ENCODE results near the gene NEURL1.
A peak's percentile ranks its signal among the peaks of the same experiment; 100 is the strongest.
"Not testable (repeated sequence)": the region's sequence is repeated elsewhere in the genome, so short reads cannot be mapped to it uniquely, and the experiment has no call there.

The NEURL1 gene

DNA sequence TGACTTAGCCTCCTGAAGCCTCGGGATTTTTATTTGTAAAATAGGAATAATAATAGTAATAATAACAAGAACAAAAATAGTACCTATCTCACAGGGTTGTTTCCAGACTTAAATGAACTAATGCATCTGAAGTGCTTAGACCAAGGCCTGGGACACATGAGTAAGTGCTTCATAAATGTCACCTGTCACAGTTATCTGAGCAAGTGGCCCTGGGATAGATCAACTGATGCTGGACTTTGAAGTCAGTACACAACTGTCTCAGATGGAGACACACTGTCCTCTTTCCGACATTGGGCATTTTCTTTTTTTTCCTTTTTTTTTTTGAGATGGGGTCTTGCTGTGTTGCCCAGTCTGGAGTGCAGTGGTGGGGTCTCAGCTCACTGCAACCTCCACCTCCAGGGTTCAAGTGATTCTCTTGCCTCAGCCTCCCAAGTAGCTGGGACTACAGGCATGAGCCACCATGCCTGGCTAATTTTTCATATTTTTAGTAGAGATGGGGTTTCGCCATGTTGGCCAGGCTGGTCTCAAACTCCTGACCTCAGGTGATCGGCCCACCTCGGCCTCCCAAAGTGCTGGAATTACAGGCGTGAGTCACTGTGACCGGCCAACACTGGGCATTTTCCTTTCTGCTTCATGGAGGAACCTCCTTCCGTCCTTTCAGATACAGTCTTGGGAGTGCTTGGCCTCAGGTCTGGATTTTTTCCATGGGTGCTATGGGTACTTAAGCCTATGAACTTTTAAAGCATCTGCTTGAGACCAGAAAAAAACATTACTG, 6.7 kb upstream of the NEURL1 start:
- not testable (repeated sequence) for DNase-seq (ENCODE audit: low read depth, low spot score); H3K4me3 ChIP-seq (ENCODE audit: low read length)

DNA sequence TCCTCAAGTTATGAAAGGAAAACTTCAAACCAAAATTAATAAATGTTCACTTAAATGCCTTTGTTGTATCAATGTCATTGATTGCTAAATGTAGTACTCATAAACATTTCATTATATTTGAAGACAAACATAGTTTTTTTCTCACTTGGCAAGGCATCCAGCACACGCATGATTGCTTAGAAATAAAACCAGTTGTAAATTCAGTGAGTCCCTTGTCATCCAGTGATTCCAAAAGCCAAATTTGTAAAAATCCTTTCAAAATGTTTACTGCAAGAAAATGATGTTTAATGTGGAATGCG, 6.1 kb upstream of the NEURL1 start:
- no peak for DNase-seq (ENCODE audit: low read depth, low spot score)
- H3K4me3 ChIP-seq (ENCODE audit: low read length): no peak overlapping the region

DNA sequence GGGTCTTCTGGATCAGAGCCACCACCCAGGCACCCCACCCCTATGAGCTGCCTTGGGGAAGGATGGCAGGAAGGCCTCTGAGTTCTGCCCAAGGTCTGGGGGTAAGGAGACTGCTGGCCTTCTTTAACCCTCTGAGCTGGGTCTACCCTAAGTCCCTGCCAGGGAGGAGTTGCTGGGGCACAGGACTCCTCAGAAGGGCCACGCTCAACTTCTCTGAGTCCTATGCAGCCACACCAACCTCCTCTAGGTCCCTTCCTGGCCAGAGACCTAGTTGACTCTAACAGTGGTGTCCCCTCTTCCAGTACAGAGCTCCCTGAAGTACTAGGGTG, 2.6 kb upstream of the NEURL1 start:
- DNase-seq (ENCODE audit: low read depth, low spot score): no peak
- no peak overlapping the region for H3K4me3 ChIP-seq (ENCODE audit: low read length)

DNA sequence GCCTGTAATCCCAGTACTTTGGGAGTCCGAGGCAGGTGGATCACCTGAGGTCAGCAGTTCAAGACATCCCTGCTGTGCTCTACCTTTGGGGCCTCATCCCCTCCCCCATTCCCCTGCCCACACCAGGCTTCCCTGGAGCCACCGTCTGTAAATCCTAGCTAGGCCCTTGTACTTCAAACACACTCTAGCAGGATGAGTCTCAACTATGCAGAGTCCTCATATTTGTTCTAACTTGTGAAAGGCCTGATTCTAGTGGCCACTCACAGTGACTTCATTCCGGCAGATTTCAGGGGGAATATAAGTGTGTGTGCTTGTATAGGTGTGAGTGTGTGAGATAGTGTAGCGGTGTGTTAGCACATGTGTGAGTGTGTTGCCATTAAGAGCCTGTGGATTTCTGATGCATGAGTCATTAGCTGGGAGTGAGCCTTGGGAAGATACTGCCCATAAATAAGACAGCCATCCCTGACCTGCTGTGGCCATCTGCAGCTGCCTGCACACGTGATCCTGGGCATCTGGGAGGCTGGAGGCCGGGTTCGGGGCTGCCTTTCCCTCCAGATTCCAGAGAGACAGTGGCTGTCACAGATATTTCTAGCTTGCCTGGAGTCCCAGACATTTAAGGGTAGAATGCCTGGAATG, 1.7 kb upstream of the NEURL1 start:
- H3K4me3 ChIP-seq (ENCODE audit: low read length): no peak overlapping the region
- DNase-seq (ENCODE audit: low read depth, low spot score): no peak

DNA sequence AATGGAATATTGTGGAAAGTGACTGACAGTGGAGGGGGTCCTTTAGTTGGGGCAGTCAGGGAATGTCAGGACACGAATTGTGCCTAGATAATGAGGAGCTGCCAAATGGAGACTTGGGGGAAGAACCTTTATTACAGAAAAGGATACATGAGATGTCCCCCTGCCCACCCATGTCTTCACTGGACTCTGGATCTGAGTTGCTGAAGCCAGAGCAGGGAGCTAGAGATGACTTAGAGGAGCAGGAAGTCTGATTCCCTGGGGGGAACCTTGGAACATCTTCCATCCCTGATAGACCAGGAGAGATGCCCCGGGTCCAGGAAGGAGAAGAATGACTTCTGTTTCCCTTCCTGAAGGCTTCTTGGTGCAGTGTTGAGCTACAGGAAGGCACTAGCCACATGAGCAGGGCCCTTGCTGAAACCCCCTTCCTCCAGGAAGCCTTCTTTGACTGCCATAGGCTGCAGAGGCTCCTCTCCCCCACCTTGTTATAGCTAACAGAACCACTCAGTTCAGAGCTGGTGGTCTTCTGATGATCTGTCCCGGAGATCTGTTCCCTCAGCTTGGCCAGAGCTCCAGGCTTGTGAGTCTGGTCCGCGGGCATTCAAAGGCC, 747 bp upstream of the NEURL1 start:
- no peak for DNase-seq (ENCODE audit: low read depth, low spot score)
- H3K4me3 ChIP-seq (ENCODE audit: low read length): no peak overlapping the region

DNA sequence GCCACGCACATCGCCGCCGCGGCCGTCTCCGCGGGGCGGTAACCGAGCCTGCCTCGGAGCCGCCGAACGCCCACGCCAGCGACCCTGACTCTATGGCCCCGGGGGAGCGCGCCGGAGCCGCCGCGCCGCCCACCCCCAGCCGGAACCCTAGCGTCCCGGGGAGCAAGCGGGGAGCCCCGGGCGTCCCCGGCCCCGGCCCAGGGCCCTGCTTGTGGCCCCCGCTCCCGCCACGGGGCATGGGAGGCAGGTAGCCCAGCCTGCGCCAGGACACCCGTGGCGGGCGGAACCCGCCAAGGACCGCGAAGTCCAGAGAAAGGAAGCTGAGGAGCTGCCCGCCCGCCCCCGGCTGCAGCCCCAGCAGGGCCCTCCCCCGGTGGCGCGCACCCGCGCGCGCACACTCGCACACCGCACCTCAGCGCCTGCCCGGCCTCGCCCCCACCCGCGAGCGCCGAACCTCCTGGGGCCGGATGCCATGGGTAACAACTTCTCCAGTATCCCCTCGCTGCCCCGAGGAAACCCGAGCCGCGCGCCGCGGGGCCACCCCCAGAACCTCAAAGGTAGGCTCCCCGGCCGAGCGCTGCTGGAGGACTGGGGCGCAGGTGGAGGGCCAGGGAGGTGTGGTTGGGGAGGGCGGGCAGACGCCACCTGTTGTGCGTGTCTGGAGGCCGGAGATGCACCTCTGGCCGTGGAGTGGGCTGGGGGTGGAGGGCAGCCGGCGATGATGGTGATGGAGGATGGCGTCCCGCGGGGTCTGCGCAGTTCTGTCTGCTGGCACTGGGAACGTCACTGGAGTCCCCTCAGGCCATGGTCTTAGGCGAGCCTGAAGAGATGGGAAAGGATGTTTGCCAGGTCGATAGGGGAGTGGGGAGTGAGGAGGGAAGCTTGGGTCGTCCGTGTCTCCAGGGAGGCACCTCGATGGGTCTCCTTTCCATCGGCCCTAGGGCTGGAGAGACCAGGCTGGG, 692 bp downstream of the NEURL1 start:
- peak overlapping the region; percentile 16; the same call in 1 of the 2 replicates for H3K4me3 ChIP-seq (ENCODE audit: low read length)
- no peak for DNase-seq (ENCODE audit: low read depth, low spot score)

DNA sequence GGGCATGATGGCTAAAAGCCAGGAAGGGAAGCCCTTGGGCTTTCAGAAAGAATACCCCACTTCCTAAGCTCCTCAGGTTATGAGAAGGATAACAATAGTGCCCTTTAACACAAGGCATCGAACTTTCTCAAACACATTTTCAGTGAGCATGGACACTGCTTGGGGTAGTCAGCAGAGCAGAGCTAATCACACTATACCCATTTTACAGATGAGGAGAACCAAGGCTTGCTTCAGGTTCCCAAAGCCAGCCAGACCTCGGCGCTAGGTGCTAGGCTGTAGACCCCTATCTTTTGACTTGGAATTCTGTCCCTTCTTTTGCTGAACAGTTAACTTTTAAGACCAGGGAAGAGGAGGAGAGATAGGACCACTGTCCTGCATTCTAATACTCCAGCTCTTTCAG, 1.8 kb downstream of the NEURL1 start:
- DNase-seq (ENCODE audit: low read depth, low spot score): no peak
- no peak overlapping the region for H3K4me3 ChIP-seq (ENCODE audit: low read length)

DNA sequence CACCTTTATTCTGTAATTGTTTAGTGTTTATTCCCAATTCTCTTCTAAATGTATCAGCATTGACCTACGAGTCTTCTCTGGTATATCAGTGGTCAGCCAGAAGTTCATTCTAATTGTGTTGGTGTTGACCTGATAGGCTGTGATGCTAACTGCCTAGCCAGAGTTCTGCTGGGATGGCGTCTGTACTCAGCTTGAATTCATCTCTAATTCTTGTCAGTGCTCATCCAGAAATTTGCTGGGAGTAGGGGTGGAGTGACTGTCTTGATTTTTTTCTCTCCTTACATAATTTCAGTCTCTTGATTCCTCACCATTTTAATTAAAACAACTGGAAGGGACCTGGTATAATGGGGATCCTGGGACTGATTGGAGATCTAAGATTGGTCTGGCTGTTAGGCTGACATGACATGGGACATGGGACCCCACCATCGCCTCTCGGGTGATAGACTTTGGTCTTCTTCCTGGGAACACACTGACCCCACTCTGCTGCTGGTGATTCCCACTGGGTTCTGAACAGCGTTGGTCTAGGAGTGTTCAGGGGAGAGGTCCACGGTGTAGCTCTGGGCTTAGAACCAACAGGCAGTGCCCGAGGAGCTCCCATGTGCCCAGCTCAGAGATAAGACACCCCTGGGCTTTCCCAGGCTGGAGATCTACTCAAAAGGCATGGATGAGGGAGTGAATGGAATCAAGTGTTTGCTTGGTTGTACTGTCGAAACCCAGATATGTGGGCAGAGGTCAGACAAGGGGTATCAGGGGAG, 3.8 kb downstream of the NEURL1 start:
- no peak for DNase-seq (ENCODE audit: low read depth, low spot score)

DNA sequence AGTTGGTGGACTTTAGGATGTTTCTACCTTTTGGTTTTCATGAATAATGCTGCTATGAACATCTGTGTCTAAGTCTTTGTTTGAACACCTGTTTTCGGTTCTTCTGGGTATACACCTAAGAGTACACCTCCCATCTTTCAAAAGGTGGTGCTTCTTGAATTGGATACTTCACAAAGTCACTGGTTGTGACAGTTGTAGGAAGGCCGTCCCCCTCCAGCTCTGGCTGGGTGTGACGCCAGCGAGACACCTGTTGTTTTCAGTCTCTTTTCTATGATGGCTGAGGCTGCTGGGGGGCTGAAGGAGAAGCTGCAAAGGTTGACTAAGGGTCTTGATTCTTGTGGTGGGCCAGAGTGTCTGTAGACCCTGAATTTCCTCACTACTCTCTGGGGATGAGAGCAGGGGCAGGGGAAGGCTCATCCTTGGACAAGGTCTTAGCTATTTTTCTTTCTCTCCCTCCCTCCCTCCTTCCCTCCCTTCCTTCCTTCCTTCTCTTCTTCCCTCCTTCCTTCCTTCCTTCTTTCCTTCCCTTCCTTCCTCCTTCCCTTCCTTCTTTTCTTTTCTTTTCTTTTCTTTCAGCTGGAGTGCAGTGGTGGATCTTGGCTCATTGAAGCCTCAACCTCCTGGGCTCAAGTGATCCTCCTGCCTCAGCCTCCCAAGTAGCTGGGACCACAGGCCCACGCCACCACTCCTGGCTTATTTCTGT, 5.6 kb downstream of the NEURL1 start:
- DNase-seq (ENCODE audit: low read depth, low spot score): no peak
- no peak overlapping the region for H3K4me3 ChIP-seq (ENCODE audit: low read length)

More for the DNA sequence above, 3.8 kb downstream of the NEURL1 start:
- no peak overlapping the region for H3K4me3 ChIP-seq (ENCODE audit: low read length)

DNA sequence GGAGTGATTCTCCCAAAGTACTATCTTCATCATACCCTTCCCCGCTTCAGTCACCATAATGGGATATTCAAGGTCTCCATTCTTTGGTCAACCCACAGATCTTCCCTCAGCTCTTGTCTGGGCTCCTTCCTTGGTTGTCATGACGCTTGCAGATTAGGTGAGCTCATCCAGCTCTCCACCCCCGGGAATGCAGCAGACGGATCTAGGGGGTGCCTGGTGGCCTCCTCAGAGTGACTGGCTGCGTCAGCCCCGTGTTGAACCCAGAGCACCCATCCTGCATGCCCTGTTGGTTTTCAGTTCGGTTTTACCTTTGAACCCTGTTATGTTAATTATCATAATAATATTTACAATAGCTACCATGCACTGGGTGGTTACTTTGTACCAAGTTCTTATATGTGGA, 6.4 kb downstream of the NEURL1 start:
- no peak for DNase-seq (ENCODE audit: low read depth, low spot score)
- H3K4me3 ChIP-seq (ENCODE audit: low read length): no peak overlapping the region

DNA sequence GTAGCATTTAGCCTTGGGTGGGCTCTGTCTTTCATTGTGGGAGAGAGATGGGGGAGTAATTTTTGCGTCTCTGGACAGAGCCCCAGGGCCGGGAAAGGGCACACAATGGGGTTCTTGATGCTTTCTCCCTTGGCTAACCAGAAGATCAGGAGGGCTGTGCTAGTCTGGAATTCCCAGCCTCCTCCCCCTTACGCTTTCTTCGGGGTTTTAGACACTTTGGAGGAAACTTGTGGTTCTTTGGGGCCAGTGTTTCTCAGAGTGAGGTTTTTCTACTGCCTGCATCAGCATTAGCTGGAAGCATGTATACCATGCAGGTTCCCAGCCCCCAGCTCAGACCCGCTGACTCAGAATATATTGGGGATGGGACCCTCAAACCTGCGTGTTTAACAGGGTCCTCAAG, 7.0 kb downstream of the NEURL1 start:
- no peak for DNase-seq (ENCODE audit: low read depth, low spot score)

DNA sequence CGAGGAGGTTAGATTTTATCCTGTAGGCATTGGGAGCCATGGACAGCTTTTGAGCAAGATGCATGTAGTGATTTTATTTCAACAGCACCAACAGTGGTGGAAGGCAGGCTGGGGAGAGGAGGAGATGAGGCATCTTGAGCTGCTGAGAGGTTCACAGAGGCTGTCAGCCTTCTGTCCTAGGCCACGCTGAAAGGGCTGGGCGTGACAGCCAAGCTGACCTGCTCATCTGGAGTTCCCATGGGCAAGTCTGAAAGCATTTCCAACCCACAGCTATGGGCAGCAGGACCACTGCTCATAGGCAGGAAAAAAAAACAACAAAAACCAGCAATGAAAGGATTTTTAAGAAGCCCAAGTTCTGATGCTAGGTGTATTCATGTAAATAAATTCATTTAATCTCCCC, 7.7 kb downstream of the NEURL1 start:
- DNase-seq (ENCODE audit: low read depth, low spot score): no peak
- no peak overlapping the region for H3K4me3 ChIP-seq (ENCODE audit: low read length)

More for the DNA sequence above, 7.0 kb downstream of the NEURL1 start:
- H3K4me3 ChIP-seq (ENCODE audit: low read length): no peak overlapping the region

DNA sequence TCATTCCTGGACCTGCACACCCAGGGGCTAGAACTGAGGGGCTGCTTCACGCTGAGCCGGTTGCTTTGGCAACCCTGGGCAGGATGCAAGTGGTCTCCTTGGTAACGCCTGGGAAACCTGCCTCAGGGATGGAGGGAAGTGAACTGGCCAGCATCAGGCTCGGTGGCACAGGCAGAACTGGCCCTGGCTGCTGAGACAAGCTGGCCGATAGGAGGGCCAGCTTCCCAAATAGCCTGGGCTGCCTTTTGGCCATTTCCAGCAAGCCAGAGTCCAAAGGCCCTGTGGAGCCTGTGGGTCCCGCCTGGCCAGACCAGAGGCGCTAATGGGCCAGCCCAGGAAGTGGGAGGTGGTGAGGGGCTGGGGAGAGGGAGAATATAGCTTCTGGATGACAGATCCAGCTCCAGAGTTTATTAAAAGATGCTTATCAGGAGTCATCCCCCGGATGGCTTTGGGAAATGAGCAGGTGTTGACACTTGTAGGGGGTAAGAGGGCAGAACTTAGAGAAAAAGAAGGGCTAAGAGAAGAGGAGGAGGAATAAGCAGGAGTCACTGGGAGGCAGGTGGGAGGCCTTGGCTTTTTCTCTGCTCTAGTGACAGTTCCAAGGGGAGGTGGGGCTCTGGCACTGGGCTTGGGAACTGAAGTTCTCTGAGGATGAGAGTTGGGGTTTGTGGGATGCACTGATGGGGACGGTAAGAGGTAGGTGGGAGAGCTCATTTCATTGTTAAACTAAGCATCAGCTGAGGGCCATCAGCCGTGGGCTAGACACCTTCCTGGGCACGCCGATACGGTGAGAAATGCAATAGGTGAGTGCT, 9.6 kb downstream of the NEURL1 start:
- no peak overlapping the region for H3K4me3 ChIP-seq (ENCODE audit: low read length)

DNA sequence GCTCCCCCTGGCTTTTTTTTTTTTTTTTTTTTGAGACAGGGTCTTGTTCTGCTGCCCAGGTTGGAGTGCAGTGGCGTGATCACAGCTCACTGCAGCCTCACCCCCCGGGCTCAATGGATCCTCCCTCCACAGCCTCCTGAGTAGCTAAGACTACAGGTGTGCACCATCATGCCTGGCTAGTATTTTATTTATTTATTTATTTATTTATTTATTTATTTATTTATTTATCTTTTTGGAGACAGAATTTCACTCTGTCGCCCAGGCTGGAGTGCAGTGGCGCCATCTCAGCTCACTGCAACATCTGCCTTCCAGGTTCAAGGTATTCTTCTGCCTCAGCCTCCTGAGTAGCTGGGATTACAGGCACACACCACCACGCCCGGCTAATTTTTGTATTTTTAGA, 10.3 kb downstream of the NEURL1 start:
- not testable (repeated sequence) for H3K4me3 ChIP-seq (ENCODE audit: low read length)

More for the DNA sequence above, 9.6 kb downstream of the NEURL1 start:
- DNase-seq (ENCODE audit: low read depth, low spot score): no peak

DNA sequence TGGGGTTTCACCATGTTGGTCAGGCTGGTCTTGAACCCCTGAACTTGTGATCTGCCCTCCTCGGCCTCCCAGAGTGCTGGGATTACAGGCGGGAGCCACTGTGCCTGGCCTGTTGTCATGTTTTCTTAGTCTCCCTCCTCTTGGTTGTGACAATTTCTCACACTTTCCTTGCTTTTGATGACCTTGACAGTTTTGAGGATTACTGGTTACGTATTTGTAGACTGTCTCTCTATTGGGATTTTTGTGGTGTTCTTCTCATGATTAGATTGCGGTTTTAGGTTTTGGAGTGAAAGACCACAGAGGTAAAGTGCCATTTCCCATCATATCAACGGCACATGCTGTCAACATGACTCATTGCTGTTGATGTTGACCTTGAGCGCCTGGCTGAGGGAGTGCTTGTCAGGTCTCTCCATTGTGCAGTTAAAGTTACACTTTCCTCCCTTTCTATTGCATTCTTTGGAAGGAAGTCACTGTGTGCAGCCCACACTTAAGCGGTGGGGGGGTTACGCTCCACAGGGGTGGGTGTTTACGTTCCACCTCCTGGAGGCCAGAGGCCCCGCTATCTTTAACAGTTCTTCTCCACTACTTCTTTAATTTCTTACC, 10.8 kb downstream of the NEURL1 start:
- peak; percentile 60 for DNase-seq (ENCODE audit: low read depth, low spot score)
- no peak overlapping the region for H3K4me3 ChIP-seq (ENCODE audit: low read length)

More for the DNA sequence above, 10.3 kb downstream of the NEURL1 start:
- not testable (repeated sequence) for DNase-seq (ENCODE audit: low read depth, low spot score)

DNA sequence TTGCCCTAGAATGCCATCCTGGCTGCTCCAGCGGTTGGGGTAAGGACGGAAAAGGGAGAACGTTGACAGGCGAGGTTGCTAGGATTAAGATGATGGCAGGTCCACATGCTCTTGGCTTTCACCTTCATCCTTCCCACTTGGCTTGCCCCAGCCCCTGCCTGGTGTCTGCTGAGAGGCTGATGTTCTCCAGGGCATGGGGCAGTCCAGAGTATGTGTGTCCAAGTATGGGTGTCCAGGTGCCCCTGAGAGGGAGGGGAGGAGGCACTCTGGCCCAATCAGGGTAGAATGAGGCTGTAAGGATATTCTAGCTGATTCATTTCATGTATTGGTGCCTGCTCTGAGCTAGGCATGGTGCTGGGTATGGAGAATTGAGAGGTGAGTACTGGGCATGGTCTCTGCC, 12.6 kb downstream of the NEURL1 start:
- H3K4me3 ChIP-seq (ENCODE audit: low read length): no peak overlapping the region
- DNase-seq (ENCODE audit: low read depth, low spot score): no peak
